HEK293 (cell line): ENCODE results near the gene GRIA1.

Source experiments
- CTCF ChIA-PET: fragments of 350-600 bp; formaldehyde crosslinking; extraction: SDS; loops from one replicate; lab custom pipeline; 2021; ENCODE audit warnings: antibody characterized with exemption; lab: Yijun Ruan, JAX
- POLR2A ChIA-PET: fragments of 300-600 bp; formaldehyde crosslinking; extraction: SDS; loops from one replicate; lab custom pipeline; 2020; ENCODE audit warnings: antibody characterized with exemption, inconsistent platforms; lab: Yijun Ruan, JAX
- H3K27ac ChIP-seq: fragments of 200-500 bp; sonication (Bioruptor generic); 2 replicates; pipeline ENCODE4 v1.5.1; 2014; ENCODE audit warnings: low read depth, low read length, control low read depth, inconsistent platforms; ENCODE audit errors: extremely low read depth
- H3K36me3 ChIP-seq, 2 experiments: fragments of 200-500 bp in 1 of 2; sonication (Bioruptor generic) in 1 of 2; 1 replicate in 1 of 2; 2 replicates in 1 of 2; pipeline ENCODE4 v1.5.1; 2014 to 2017; ENCODE audit warnings: inconsistent platforms in 2 of 2, low read length in 2 of 2; ENCODE audit not compliant: control insufficient read depth in 2 of 2, insufficient read depth in 1 of 2
- H3K4me1 ChIP-seq: fragments of 200-500 bp; sonication (Bioruptor generic); 2 replicates; pipeline ENCODE4 v1.5.1; 2014; ENCODE audit warnings: mild to moderate bottlenecking, low read length, inconsistent platforms; ENCODE audit not compliant: control insufficient read depth, insufficient read depth
- H3K4me3 ChIP-seq: 2 replicates; pipeline ENCODE4 v1.5.1; 2011; ENCODE audit warnings: low read depth, mild to moderate bottlenecking, control low read depth, low read length, moderate library complexity
- H3K9me3 ChIP-seq: fragments of 200-500 bp; sonication (Bioruptor generic); 2 replicates; pipeline ENCODE4 v1.5.1; 2014; ENCODE audit warnings: low read depth, low read length, inconsistent platforms; ENCODE audit not compliant: control insufficient read depth, insufficient read depth
- EGR2 ChIP-seq: fragments of 450-650 bp; formaldehyde crosslinking; IDR thresholded peaks from 2 replicates; pipeline ENCODE4 v1.5.1; 2016; ENCODE audit warnings: low read depth, missing biosample characterization, missing genetic modification characterization
- GLI4 ChIP-seq: fragments of 450-650 bp; formaldehyde crosslinking; IDR thresholded peaks from 2 replicates; pipeline ENCODE4 v1.5.1; 2016; ENCODE audit warnings: missing biosample characterization, missing genetic modification characterization
- KLF10 ChIP-seq: fragments of 450-650 bp; IDR thresholded peaks from 2 replicates; pipeline ENCODE4 v1.5.1; 2018; ENCODE audit warnings: missing biosample characterization, mild to moderate bottlenecking, missing genetic modification characterization
- MYNN ChIP-seq: fragments of 450-650 bp; formaldehyde crosslinking; IDR thresholded peaks from 2 replicates; pipeline ENCODE4 v1.5.1; 2016; ENCODE audit warnings: missing biosample characterization, missing genetic modification characterization, borderline replicate concordance
- PRDM2 ChIP-seq: fragments of 450-650 bp; formaldehyde crosslinking; IDR thresholded peaks from 2 replicates; pipeline ENCODE4 v1.5.1; 2016; ENCODE audit warnings: missing biosample characterization, missing genetic modification characterization, borderline replicate concordance
- ZBTB21 ChIP-seq: fragments of 450-650 bp; formaldehyde crosslinking; IDR thresholded peaks from 2 replicates; pipeline ENCODE4 v1.5.1; 2017; ENCODE audit warnings: missing biosample characterization, missing genetic modification characterization
- ZBTB44 ChIP-seq: fragments of 450-650 bp; IDR thresholded peaks from 2 replicates; pipeline ENCODE4 v1.5.1; 2018; ENCODE audit warnings: missing biosample characterization, mild to moderate bottlenecking, missing genetic modification characterization
- ZFP69B ChIP-seq: fragments of 450-650 bp; formaldehyde crosslinking; IDR thresholded peaks from 2 replicates; pipeline ENCODE4 v1.5.1; 2016; ENCODE audit warnings: missing biosample characterization, missing genetic modification characterization
- ZNF140 ChIP-seq: fragments of 450-650 bp; formaldehyde crosslinking; IDR thresholded peaks from 2 replicates; pipeline ENCODE4 v1.5.1; 2016; ENCODE audit warnings: missing biosample characterization, missing genetic modification characterization
- ZNF155 ChIP-seq: fragments of 450-650 bp; formaldehyde crosslinking; IDR thresholded peaks from 2 replicates; pipeline ENCODE4 v1.5.1; 2016; ENCODE audit warnings: missing biosample characterization, missing genetic modification characterization
- ZNF214 ChIP-seq: fragments of 450-650 bp; formaldehyde crosslinking; IDR thresholded peaks from 2 replicates; pipeline ENCODE4 v1.5.1; 2017; ENCODE audit warnings: missing biosample characterization, mild to moderate bottlenecking, missing genetic modification characterization, borderline replicate concordance
- ZNF23 ChIP-seq: fragments of 450-650 bp; formaldehyde crosslinking; IDR thresholded peaks from 2 replicates; pipeline ENCODE4 v1.5.1; 2016; ENCODE audit warnings: missing biosample characterization, missing genetic modification characterization, borderline replicate concordance
- ZNF48 ChIP-seq: fragments of 450-650 bp; formaldehyde crosslinking; IDR thresholded peaks from 2 replicates; pipeline ENCODE4 v1.5.1; 2016; ENCODE audit warnings: missing biosample characterization, missing genetic modification characterization
- ZNF501 ChIP-seq: fragments of 450-650 bp; formaldehyde crosslinking; IDR thresholded peaks from 2 replicates; pipeline ENCODE4 v1.5.1; 2016; ENCODE audit warnings: missing biosample characterization, missing genetic modification characterization
- ZNF548 ChIP-seq: fragments of 450-650 bp; formaldehyde crosslinking; IDR thresholded peaks from 2 replicates; pipeline ENCODE4 v1.5.1; 2016; ENCODE audit warnings: missing biosample characterization, missing genetic modification characterization
- ZNF664 ChIP-seq: fragments of 450-650 bp; formaldehyde crosslinking; IDR thresholded peaks from 2 replicates; pipeline ENCODE4 v1.5.1; 2016; ENCODE audit warnings: missing biosample characterization, missing genetic modification characterization
- ZNF792 ChIP-seq: fragments of 450-650 bp; formaldehyde crosslinking; IDR thresholded peaks from 2 replicates; pipeline ENCODE4 v1.5.1; 2016; ENCODE audit warnings: missing biosample characterization, missing genetic modification characterization
- ZSCAN4 ChIP-seq: fragments of 450-650 bp; formaldehyde crosslinking; IDR thresholded peaks from 2 replicates; pipeline ENCODE4 v1.5.1; 2017; ENCODE audit warnings: missing biosample characterization, missing genetic modification characterization
- TF ChIP-seq, protein P1 (sequence below): fragments of 450-650 bp; formaldehyde crosslinking; IDR thresholded peaks from 2 replicates; pipeline ENCODE4 v1.5.1; 2016; ENCODE audit warnings: missing biosample characterization, missing genetic modification characterization

GRIA1 gene

DNA sequence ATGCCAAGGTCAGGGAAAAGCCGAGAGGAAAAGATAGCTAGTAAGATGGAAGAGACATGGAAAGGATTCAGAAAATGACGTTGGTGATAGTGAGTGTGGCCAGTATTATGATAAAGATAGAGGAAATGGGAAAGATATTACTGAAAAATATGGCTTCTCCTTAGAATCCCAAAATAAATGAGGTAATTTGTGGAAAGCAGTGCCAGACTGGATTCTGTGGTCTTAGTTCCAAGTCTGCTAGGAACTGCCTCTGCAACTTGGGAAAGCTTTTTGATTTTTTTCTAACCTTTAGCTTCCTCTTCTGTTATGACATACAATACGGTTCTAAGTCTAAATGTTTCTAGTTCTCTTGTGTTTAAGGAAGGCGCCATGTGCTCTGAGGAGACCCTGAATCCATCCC lies 54.2 kb downstream of the GRIA1 start:
- CTCF ChIA-PET, result no interaction called here
- POLR2A ChIA-PET, result no interaction called here
- H3K9me3 ChIP-seq, result no peaks in the 10 kb centered on the region

GRCh38 chr5:153546566-153546965 lies 56.1 kb downstream of the GRIA1 start:
- H3K9me3 ChIP-seq, result no peaks in the 10 kb centered on the region
- TF ChIP-seq ZFP69B (tag by site-specific recombination) (no peak), ZNF501 (tag by site-specific recombination) (no peak), ZSCAN4 (no peak), ZBTB21 (tag by site-specific recombination) (no peak), ZNF140 (tag by site-specific recombination) (no peak), GLI4 (no peak), ZBTB44 (tag by site-specific recombination) (no peak), ZNF548 (no peak)
- TF ChIP-seq, protein P1, sequence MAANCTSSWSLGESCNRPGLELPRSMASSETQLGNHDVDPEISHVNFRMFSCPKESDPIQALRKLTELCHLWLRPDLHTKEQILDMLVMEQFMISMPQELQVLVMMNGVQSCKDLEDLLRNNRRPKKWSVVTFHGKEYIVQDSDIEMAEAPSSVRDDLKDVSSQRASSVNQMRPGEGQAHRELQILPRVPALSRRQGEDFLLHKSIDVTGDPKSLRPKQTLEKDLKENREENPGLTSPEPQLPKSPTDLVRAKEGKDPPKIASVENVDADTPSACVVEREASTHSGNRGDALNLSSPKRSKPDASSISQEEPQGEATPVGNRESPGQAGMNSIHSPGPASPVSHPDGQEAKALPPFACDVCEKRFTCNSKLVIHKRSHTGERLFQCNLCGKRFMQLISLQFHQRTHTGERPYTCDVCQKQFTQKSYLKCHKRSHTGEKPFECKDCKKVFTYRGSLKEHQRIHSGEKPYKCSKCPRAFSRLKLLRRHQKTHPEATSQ (tag by site-specific recombination), result no peak
- no peak overlapping the region for H3K27ac ChIP-seq
- no peaks in the 10 kb centered on the region for H3K4me1 ChIP-seq
- no peak overlapping the region for H3K4me3 ChIP-seq
- no peaks in the 10 kb centered on the region for H3K36me3 ChIP-seq
- ChIA-PET CTCF (interaction anchor here (0.6 to 0.7 kb wide), 2 partner anchors 50 to 1051 kb away, joined by 3 to 7 read pairs; no protein-coding TSS in a partner anchor), POLR2A (no interaction called here)

More for the DNA sequence above, 54.2 kb downstream of the GRIA1 start:
- Histone ChIP-seq H3K4me1 (no peaks in the 10 kb centered on the region), H3K4me3 (no peak overlapping the region), H3K27ac (no peak overlapping the region), H3K36me3 (no peaks in the 10 kb centered on the region)
- no peak for TF ChIP-seq ZNF214 (tag by site-specific recombination)
- TF ChIP-seq ZBTB21 (tag by site-specific recombination), result no peak
- no peak for TF ChIP-seq KLF10 (tag by site-specific recombination)
- TF ChIP-seq MYNN (tag by site-specific recombination), result no peak
- no peak for TF ChIP-seq ZNF155 (tag by site-specific recombination)
- no peak for TF ChIP-seq PRDM2 (tag by site-specific recombination)
- no peak for TF ChIP-seq ZNF48
- TF ChIP-seq ZNF23 (tag by site-specific recombination), result no peak
- TF ChIP-seq ZNF792 (tag by site-specific recombination), result no peak
- no peak for TF ChIP-seq ZNF664
- TF ChIP-seq EGR2, result no peak
